ENCODE measurements around the gene MED4. TPM values are rescaled to one million over a fixed set of nuclear protein-coding genes. Genes with fewer than 3 reads are reported as not detected.

Gene MED4
- total RNA-seq, 1 experiment from 2014 or later = 26.5 TPM

- CTCF ChIA-PET = no interaction called here
- DNase-seq (ENCODE audit: low read depth, low spot score) = no peak
- no peaks in the 10 kb centered on the region for H3K9me3 ChIP-seq (ENCODE audit: control insufficient read depth, insufficient read depth, low read depth, low read length)
- H3K27ac ChIP-seq (ENCODE audit: low read length) = no peak overlapping the region
- ATAC-seq = no peak
- no peak overlapping the region for H3K4me3 ChIP-seq (ENCODE audit: low read depth in 2 of 2, low read length in 2 of 2)
- in situ Hi-C loops (cut with HindIII; ENCODE audit: low pct_unique_long_range_greater_than_20kb, low sequenced_read_pairs) = no loop called here
- H3K4me1 ChIP-seq (ENCODE audit: control insufficient read depth, insufficient read depth, low read length) = no peaks in the 10 kb centered on the region
- BruUV-seq (replicated peaks) = no TSS peak
- intact Hi-C loops (cut with micrococcal nuclease; ENCODE audit: unreplicated experiment) = no loop called here
- TF ChIP-seq SIN3A (IDR thresholded peaks at IDR 0.05; ENCODE audit: borderline replicate concordance, insufficient read depth, low read depth, low read length) (no peak), POLR2AphosphoS5 (IDR thresholded peaks at IDR 0.05; ENCODE audit: low read depth, low read length) (no peak), TCF7L2 (IDR thresholded peaks at IDR 0.05; ENCODE audit: low read depth, low read length) (no peak), REST (IDR thresholded peaks at IDR 0.05; ENCODE audit: insufficient read depth in 1 of 2, low read depth in 2 of 2, low read length in 1 of 2) (no peak), CTCF (IDR thresholded peaks at IDR 0.05) (no peak)
- POLR2A ChIA-PET = no interaction called here
- no peaks in the 10 kb centered on the region for H3K36me3 ChIP-seq (ENCODE audit: control insufficient read depth, insufficient read depth, low read length)
- H3K27me3 ChIP-seq (ENCODE audit: control insufficient read depth, insufficient read depth, low read length) = no peaks in the 10 kb centered on the region
These were observed 28.9 kb upstream of the MED4 start for GRCh38 chr13:48123812-48124211.

- DNase-seq (ENCODE audit: low read depth, low spot score) (no peak), ATAC-seq (no peak)
- no TSS peak for BruUV-seq (replicated peaks)
- H3K4me1 ChIP-seq (ENCODE audit: control insufficient read depth, insufficient read depth, low read length) = no peaks in the 10 kb centered on the region
- H3K36me3 ChIP-seq (ENCODE audit: control insufficient read depth, insufficient read depth, low read length) = no peaks in the 10 kb centered on the region
- H3K27ac ChIP-seq (ENCODE audit: low read length) = no peak overlapping the region
- CTCF ChIA-PET = no interaction called here
- no peaks in the 10 kb centered on the region for H3K27me3 ChIP-seq (ENCODE audit: control insufficient read depth, insufficient read depth, low read length)
- no peak for TF ChIP-seq CTCF (IDR thresholded peaks at IDR 0.05)
- no peak for TF ChIP-seq REST (IDR thresholded peaks at IDR 0.05; ENCODE audit: insufficient read depth in 1 of 2, low read depth in 2 of 2, low read length in 1 of 2)
- TF ChIP-seq TCF7L2 (IDR thresholded peaks at IDR 0.05; ENCODE audit: low read depth, low read length) = no peak
- no peak for TF ChIP-seq POLR2AphosphoS5 (IDR thresholded peaks at IDR 0.05; ENCODE audit: low read depth, low read length)
- TF ChIP-seq SIN3A (IDR thresholded peaks at IDR 0.05; ENCODE audit: borderline replicate concordance, insufficient read depth, low read depth, low read length) = no peak
- no peak overlapping the region for H3K4me3 ChIP-seq (ENCODE audit: low read depth in 2 of 2, low read length in 2 of 2)
- in situ Hi-C loops (cut with HindIII; ENCODE audit: low pct_unique_long_range_greater_than_20kb, low sequenced_read_pairs) (no loop called here), intact Hi-C loops (cut with micrococcal nuclease; ENCODE audit: unreplicated experiment) (no loop called here)
- H3K9me3 ChIP-seq (ENCODE audit: control insufficient read depth, insufficient read depth, low read depth, low read length) = no peaks in the 10 kb centered on the region
- POLR2A ChIA-PET = no interaction called here
These were observed 26.8 kb upstream of the MED4 start for GRCh38 chr13:48121733-48122132.

Measured in Panc1 (cell line).